DMS79 treated with DMSO at 0.1 percent for 48 hours (cell line): ENCODE measurements around the gene CHN1.

Experiments
- DNase-seq: peaks from one replicate; lab custom pipeline; 2025; lab: John Stamatoyannopoulos, UW

Gene CHN1

DNA sequence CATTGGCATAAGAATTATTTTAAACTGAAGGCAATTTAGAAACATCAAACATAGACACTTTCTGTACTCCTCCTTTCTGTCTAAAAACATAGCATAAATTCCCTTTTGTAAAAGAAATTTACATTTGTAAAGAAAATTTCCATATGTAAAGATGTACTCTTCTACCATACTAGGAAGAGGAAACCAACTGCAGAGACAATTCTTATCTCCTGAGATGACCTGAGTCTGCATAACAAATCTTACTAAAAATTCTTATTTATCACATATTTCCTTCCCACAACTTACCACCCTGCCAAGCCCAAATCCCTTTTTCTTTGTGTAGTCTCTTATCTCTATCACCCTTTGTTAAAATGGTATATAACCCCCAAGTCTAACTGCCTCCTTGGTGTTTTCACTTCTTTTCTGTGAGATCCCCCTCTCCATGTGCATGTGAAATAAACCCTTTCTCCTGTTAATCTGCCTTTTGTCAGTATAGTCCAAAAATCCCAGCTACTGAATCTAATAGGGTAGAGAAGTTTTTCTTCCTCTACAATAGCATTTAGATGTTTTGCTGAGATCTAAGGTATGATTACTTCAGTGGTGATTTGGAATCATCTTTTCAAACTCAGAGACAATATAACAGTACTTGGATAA, 81.0 kb downstream of the CHN1 start:
- DNase-seq: no peak

DNA sequence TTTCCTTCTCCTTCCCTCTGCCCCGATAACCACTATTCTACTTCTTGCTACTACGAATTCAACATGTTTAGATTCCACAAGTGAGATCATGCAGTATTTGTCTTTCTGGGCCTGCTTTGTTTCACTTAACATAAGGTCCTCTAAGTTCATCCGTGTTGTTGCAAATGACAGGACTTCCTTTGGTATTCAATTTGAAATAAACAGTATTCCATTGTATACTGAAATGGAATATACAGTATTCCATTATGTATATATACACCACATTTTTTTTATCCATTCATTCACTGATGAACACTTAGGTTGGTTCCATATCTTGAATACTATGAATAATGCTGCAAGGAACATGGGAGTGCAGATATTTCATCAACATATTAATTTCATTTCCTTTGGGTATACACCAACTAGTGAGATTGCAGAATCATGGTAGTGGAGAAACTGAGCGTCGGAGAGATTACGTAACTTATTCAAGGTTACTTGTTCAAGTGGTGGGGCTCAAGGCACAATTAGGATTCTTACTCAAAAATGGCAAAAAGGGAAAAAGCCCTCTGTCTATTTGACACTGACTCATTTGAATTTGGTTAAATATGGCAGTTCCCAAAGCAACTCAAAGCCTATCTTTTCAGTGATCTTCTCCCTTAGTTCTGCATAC, 85.1 kb downstream of the CHN1 start:
- no peak for DNase-seq

GRCh38 chr2:174918886-174919526, 86.2 kb downstream of the CHN1 start:
- no peak for DNase-seq

- no peak for DNase-seq
These were observed 88.8 kb downstream of the CHN1 start for GRCh38 chr2:174916270-174916930.

DNA sequence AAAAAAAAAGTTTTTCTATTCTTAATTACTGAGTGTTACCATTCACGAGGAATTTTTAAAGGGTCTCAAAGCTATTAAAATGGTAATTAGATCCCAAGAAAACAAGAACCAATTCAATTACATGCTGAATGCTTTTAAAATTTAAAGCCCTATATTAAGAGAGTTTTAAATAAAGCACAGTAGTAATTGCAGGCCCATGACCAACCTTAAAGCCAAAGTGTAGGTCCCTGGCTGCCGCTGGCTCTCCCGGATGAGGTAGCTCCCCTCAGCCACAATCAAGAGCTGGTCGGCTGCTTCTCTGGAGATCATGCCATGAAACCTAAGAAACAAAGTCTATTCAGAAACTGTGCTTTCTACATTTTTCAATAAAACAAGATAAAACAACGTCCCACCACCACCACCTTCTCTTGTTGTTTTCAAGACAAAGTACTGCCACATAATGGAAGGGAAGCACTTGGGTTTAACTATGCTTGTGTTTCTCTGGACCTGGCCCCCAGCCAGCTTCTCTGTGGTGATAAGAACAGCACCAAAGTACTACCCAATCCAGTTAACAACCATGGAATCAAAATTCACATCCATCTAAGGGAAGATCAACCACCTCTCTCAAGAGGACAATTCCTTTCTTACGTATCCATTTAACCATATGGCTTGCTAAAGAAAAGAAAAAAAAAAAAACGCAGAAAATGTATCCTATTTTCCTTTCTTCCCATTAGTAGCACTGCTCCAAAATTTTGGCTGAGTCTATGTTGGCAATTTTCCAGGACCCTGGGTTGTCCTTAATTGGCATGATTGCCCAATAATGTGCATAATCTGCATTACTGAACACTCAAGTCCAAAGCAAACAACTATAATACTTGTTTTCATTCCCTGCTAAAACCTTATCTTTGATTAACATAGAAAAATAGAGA, 90.1 kb downstream of the CHN1 start:
- DNase-seq: peak; percentile 98

DNA sequence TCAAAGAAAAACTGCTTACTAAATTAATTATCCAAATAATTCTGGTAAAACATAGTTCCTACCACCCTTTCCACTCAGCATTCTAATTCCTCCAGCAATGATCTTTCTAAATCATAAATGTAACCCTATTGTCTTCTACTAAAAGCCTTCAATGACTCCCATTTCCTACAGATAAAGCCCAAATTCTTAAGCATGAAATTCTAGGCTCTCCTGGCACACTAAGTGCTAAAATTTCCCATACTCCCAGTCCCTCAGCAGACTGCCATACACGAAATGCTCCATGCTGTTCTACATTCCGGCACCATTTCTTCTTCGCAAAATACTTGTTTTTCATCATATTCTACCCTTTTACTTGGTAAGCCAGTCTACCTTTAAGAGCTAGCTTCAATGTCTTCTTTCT, 96.9 kb downstream of the CHN1 start:
- DNase-seq: no peak

DNA sequence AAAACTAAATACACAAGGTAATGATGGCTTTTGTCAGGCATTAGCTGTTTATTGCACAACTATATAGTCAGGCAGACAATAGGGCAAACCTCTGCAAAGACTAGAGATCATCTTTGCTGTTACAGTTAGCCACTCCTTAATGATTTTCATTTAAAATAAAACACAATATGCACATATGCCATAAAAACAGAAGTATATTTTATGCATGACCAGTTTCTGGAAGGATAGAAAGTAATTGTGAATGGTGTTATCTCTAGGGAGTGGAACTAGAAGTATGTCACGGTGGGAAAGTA, 102.0 kb downstream of the CHN1 start:
- no peak for DNase-seq

DNA sequence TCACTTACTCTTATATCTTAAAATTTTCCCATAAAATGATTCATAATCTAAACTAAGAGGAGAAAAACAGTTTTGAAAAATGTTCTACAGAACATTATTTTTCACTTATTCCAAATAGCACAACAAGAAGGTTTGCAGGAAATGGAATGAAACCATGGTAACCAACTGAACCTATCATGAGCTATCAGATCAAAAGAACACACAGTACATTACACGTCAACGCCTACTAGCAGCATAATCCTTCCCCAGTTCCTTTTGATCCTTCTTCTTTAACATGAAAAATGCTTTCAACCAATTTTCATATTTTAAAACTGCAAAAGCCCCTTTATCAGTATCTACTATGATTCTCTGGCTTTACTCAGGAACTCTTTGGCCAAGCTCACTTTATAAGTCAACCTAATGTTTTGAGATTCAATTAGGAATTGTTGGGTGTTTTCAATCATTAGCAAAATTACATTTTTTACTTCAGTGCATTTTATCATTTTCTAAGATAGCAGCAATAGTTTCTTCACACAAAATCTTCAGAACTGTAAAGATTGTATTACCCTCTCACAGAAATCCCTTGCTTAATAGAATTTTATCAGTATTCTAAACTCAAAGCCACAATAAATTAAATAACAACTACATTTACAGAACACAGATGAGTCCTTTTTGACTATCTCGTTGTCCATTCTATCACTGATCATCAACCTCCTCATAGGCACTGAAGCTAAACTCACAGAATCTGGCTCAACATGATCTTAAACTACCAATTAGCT, 102.5 kb downstream of the CHN1 start:
- no peak for DNase-seq

GRCh38 chr2:174901075-174901474, 104.1 kb downstream of the CHN1 start:
- DNase-seq: no peak

DNA sequence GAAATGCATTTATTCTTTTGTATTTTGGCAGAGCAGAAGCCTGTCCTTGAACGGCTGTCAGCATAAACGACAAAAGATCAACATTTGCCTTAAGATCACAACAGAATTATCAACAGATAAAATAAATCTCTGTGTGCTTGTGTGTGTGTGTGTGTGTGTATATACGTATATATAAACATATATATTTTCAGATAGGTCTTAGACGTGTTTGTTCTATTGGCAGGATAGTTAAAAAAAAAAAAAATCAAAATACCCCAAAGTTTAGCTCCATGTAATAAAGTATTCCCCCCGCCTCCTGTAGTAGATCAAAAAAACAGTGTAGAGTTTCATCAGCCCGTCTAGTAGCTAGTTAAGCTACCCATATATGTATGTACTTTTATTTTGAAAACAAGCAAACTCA, 107.9 kb downstream of the CHN1 start:
- no peak for DNase-seq

- no peak for DNase-seq
These were observed 112.2 kb downstream of the CHN1 start for GRCh38 chr2:174893018-174893417.

GRCh38 chr2:174892546-174892945, 112.6 kb downstream of the CHN1 start:
- no peak for DNase-seq

- peak; percentile 65 for DNase-seq
These were observed 116.4 kb downstream of the CHN1 start for GRCh38 chr2:174888646-174889271.

GRCh38 chr2:174888146-174888545, 117.0 kb downstream of the CHN1 start:
- no peak for DNase-seq

GRCh38 chr2:174882416-174882815, 122.8 kb downstream of the CHN1 start:
- no peak for DNase-seq

DNA sequence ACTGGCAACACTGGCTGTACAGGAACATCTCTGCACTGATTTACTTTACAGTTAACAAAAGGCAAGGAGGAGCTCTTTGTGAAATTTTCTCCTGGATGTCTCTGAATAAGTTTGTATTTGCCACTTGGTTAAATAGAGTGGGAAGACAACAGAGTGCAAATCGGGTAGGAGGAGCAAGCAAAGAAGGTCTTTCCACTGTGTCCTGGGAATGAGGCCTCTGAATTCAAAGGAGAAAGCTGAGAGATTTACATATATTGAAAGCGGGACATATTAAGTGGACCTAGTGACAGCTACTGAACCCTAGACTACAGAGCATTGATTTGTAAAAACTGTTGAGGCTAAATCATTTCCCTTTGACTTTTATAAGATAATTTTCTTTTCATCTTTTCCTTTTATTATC, 123.5 kb downstream of the CHN1 start:
- DNase-seq: no peak

- DNase-seq: peak; percentile 90
These were observed 126.5 kb downstream of the CHN1 start for GRCh38 chr2:174878537-174879147.

- no peak for DNase-seq
These were observed 127.4 kb downstream of the CHN1 start for GRCh38 chr2:174877751-174878150.

DNA sequence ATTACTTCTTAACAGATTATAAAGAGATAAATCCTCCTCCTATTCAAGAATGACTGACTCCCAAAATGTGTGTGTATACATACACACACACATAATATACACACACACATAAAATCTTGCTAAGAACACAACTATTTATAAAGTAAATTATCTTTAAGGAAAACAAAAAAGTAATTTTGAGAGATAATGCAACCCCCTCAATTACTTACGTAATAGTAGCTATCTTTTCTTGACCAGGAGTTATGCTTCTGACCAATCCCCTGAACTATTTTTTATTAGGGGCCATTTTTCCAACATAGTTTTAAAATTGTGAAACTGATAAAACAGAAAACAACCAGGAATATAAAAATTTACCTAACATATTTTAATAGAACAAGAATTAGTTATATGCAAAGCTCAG, 127.9 kb downstream of the CHN1 start:
- DNase-seq: no peak

DNA sequence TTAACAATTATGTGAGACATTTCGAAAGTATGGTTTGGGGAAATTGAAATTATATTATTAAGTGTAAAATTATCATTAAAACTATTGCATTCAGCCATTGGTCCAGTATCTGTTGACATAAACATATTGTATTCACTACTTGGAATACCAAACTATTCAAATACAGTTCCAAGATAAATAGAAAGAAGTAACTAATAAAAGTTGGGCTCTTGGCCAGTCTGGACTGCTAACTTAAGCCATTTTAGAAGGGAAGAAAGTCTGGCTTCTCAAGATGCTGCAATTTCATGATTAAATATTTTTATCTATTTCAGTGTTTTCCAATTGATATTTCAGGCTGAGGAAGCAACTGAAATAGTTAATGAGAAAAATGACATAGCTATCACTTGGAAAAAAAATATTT, 131.1 kb downstream of the CHN1 start:
- DNase-seq: no peak

- DNase-seq: no peak
These were observed 131.7 kb downstream of the CHN1 start for GRCh38 chr2:174873471-174873870.
